ENCODE results near the gene LAMC2.

Gene LAMC2

GRCh38 chr1:183291216-183291762 is 105.2 kb downstream of the LAMC2 start:
- no peak for DNase-seq

DNA sequence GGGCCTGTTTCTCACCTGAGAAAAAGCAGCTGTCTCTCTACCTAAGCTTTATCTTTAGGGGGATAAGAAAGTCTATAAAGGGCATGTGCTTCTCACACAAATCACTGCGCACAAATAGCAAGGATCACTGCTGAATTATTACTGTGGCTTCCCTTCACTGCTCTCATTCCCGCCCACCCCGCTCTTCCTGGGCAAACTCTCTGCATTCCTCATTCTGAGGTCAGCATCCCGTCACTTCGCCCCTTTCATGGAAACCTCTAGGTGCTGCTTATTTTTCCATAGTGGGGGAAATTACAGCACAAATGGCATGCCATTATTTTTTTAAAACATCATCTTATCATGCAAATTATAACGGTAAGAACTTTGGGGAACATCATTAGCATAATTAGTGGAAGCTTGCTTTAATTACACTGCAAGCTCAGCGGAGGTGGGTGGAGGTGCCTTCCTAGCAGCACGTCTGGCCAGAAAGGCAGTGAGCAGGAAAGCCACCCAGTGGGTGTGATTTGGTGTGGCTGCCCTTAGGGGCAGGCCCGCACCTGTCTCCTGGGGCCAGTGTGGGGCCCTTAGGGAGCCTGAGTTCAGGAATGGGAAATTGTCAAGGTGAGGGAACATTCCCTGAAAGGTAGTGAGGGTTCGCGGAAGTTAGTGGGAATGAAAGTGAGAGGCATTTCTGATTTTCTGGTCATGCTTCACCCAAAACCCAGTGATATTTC is 105.9 kb downstream of the LAMC2 start:
- no peak for DNase-seq

DNA sequence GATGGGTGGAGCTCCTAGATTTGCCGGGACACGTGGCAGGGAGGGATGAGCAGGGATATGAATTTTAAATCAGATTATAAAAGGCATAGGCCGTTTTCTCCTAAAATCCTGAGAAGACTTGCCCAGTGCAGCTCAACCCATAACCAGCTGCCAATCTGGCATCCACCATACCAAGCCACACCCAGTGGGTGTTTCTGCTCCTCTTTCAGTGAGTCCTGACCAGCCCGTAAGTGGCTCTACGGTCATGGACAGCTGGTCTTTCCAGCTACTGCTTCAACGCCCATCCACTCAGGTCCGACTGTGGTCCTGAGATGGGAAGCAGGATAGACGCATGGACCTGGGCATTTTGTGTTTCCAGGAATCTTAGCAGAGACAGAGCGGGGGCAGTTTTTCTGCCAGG is 107.2 kb downstream of the LAMC2 start:
- DNase-seq: no peak

DNA sequence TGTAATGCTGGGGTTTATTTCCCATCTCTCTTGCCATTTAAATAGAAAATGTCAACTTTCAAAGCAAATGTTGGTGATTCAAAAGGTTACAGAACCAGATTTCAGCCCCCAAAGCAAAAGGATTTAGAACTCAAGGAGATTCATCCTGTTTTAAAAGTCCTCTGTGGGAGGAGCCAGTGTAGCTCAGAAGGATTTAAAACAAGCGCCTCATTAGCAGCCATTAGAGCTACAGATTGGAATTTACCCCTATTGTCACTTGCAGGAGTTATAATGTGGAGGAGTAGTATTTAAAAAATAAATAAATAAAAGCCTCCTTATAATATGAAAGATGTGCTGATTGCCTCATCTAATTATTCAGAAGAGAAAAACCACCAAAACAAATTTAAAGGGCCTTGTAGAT is 107.8 kb downstream of the LAMC2 start:
- no peak for DNase-seq

Data from activated CD4-positive, alpha-beta T cell treated with anti-CD3 and anti-CD28 coated beads for 48 hours (primary cell).